ENCODE data around the gene MRPS25. TPM values are rescaled to one million over a fixed set of nuclear protein-coding genes. Genes with fewer than 3 reads are reported as not detected.

The MRPS25 gene
- total RNA-seq, 1 experiment from 2014 or later: 17.9 TPM

DNA sequence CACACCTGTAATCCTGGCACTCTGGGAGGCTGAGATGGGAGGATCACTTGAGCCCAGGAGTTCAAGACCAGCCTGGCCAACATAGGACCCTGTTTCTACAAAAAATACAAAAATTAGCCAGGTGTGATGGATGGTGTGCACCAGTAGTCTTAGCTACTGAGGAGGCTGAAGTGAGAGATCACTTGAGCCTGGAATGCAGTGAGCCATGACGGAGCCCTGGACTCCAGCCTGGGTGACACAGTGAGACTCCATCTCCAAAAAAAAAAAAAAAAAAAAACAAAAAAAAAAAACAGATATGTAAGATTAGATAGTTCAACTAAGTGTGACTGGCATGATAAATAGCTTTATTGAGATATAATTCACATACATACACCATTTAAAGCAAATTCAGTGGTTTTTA is 24.1 kb upstream of the MRPS25 start:
- DNase-seq (ENCODE audit: low read depth): no peak
- in situ Hi-C loops (cut with HindIII; ENCODE audit: low pct_unique_long_range_greater_than_20kb, low sequenced_read_pairs): no loop called here

DNA sequence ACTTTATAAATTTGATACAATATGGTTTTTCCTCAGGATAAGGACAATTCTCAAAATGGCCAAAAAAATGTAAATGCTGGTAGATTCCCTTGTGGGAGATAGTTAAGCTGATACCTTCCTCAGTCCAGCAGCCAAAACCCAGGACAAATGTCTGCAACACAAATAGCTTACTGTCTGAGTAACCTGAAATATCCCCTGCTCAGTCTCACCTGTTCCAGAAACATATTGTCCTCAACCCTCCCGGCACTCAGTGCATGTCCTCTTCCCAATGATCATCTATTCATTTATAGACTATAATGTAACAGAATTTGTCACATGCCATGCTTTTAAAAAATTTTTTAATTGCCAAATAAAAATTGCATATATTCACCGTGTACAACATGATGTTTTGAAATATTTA is 21.6 kb upstream of the MRPS25 start:
- DNase-seq (ENCODE audit: low read depth): no peak
- in situ Hi-C loops (cut with HindIII; ENCODE audit: low pct_unique_long_range_greater_than_20kb, low sequenced_read_pairs): no loop called here

DNA sequence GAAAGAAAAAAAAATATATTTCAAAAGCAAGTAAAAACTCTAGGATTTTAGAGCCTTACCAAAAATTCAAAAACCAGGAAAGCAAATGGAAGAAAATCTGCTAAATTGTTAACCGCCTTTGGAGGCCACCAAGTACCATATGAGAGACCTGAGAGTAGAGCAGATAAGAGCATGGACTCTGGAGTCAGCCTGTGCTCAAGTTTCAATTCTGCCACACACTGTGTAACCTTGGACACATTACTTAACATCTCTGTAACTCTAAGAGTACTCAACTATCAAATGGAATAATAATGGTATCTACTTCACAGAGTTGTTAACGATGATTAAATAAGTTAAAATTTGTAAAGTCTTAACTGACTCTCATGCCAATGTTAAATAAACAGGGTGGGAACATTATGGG is 21.1 kb upstream of the MRPS25 start:
- in situ Hi-C loops (cut with HindIII; ENCODE audit: low pct_unique_long_range_greater_than_20kb, low sequenced_read_pairs): no loop called here
- DNase-seq (ENCODE audit: low read depth): no peak

DNA sequence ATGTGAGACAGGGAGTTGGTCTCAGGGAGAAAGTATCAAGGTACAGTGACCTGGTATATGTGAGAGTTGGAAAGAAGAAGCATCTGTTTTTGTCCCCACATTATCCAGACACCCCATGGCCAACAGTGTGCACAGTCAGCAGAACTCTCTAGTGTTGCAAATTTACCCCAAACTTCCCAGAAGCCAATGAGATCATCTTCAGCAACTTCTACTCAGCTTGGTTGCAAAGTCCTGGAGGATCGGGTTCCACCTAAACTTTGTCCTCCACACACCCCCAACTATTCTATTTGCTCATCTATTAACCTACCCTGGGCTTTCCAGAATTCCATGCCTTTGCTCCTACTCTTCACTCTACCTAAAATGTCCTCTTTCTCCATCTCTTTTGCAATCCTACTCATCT is 18.1 kb upstream of the MRPS25 start:
- DNase-seq (ENCODE audit: low read depth): no peak
- in situ Hi-C loops (cut with HindIII; ENCODE audit: low pct_unique_long_range_greater_than_20kb, low sequenced_read_pairs): no loop called here

DNA sequence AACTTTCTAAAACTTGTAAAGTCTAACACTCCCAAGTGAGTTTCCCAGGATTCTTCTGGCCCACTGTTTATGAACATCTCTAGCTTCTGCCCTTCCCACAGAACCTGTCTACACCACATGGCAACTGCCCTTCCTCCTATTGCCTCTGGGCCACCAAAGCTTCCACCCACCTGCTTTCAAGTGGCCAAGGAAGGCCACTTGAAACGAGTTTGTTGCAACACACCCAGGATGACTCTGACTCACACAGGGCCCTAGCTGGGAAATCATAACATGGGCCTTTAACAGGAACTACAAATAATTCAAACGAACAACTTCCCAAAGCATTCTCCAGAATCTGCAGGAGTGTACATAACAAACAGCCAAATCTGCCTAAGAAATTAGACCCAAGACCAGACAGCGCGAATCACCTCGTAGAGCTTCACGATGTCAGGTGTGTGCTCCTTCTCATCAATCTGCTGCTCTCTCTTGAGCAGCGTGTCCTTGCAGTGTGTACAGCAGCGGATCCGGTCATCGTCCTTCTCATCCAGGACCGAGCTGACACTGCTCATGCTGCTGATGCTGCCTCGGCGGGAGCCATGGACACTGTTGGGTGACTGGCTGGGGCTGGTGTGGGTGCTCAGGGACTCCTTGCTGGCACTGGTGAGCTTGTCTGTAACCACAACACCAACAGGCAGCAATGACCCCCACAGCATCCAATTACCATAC is 17.0 kb upstream of the MRPS25 start:
- in situ Hi-C loops (cut with HindIII; ENCODE audit: low pct_unique_long_range_greater_than_20kb, low sequenced_read_pairs): no loop called here
- DNase-seq (ENCODE audit: low read depth): no peak

DNA sequence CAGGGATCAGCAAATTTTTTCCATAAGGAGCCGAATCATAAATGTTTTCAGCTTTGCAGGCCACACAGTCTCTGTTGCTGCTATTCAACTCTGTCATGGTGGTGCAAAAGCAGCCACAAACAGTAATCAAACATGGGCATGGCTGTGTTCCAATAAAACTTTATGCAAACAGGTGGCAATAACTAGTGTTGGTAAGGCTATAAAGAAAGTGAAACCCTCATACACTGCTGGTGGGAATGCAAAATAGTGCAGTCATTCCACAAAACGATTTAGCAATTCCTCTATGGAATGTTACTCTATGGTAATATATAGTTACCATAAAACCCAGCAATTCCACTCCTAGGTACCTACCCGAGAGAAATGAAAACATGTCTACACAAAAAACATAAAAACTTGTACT is 14.0 kb upstream of the MRPS25 start:
- no peak for DNase-seq (ENCODE audit: low read depth)
- in situ Hi-C loops (cut with HindIII; ENCODE audit: low pct_unique_long_range_greater_than_20kb, low sequenced_read_pairs): no loop called here

DNA sequence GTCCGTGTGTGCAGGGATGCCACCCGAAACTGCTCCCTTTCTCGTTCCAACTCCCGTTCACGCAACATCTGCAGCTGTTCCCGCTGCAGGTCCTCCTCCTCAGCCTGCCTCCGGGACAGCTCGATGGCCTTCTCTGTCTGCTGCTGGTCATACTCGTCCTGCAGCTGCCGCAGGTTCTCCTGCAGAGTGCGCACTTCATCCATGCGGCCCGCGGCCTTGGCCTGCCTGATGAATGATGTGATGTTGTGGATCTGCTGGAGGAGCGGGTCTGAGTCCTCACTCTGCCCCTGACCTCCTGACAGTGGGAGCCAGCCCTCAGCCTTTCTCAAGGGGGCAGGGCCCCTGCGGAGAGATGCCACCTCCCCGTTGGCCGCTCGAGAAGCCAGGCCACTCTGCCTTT is 9.4 kb upstream of the MRPS25 start:
- in situ Hi-C loops (cut with HindIII; ENCODE audit: low pct_unique_long_range_greater_than_20kb, low sequenced_read_pairs): no loop called here
- DNase-seq (ENCODE audit: low read depth): no peak

DNA sequence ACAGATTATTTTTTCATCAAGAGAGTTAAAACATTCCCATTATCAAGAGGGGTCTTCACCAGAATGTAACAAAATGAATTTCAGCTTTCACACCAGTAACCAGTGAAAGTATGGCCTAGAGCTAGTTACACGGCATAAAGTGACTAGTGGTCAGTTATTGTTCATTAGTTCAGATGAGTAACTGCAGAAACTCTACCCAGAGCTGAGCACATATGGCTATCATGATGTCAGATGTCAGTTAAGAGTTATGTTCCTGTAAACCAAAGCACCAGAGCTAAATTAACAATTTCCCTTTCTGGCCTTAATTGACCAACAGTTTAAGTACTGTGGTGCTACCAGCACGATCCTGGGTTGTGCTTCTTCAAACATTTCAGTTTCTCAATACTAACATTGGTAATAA is 6.6 kb upstream of the MRPS25 start:
- in situ Hi-C loops (cut with HindIII; ENCODE audit: low pct_unique_long_range_greater_than_20kb, low sequenced_read_pairs): no loop called here
- no peak for DNase-seq (ENCODE audit: low read depth)

DNA sequence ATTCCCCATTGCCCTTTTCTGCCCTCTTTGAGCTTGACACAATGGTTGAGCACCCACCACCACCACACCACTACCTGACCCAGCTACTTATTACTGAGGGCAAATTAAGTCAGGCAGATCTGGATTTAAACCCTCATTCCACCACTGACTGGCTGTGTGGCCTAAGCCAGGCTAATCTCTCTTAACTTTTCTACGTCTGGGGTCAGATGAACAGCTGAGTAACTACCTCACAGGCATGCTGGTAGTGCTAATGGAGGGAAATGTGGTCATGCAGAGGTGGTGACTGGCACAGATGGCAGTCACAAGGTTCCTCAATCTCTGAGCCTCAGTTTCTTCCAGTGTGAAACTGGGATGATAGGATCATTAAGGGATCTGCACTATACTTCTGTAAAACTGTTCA is 4.3 kb upstream of the MRPS25 start:
- in situ Hi-C loops (cut with HindIII; ENCODE audit: low pct_unique_long_range_greater_than_20kb, low sequenced_read_pairs): no loop called here
- DNase-seq (ENCODE audit: low read depth): no peak

DNA sequence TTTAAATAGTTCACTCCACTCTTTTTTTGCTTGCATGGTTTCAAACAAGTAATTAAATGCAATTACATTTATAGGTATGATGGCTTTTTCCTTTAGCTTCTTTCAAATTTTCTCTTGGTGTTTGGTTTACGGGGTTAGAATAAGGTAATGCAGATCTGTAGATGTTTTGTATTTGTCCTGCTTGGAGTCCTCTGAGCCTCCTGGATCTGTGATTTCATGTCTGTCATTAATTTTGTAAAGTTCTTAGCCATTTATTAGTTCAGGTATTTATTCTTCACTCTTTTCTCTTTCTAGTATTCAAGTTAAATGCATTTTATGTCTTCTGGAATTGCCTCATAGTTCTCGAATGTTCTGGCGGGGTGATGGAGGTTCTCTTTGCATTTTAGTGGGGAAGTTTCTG is 1.4 kb upstream of the MRPS25 start:
- in situ Hi-C loops (cut with HindIII; ENCODE audit: low pct_unique_long_range_greater_than_20kb, low sequenced_read_pairs): no loop called here
- DNase-seq (ENCODE audit: low read depth): no peak

DNA sequence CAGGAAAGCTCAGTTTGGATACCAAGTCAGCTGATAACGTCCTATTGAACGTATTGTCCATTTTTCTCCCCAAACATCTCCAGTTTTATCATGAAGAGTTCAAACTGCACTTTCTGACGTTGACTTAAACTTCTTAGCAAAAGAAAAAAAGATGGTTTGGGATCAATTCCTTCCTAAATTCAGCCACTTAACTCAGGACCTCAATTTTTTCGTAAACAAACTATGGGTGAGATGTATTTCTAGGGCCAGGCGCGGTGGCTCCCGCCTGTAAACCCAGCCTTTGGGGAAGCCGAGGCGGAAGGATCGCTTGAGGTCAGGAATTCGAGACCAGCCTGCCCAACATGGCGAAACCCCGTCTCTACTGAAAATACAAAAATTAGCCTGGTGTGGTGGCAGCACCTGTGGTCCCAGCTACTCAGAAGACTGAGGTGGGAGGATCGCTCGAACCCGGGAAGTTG is 464 bp upstream of the MRPS25 start:
- no peak for DNase-seq (ENCODE audit: low read depth)
- in situ Hi-C loops (cut with HindIII; ENCODE audit: low pct_unique_long_range_greater_than_20kb, low sequenced_read_pairs): no loop called here

DNA sequence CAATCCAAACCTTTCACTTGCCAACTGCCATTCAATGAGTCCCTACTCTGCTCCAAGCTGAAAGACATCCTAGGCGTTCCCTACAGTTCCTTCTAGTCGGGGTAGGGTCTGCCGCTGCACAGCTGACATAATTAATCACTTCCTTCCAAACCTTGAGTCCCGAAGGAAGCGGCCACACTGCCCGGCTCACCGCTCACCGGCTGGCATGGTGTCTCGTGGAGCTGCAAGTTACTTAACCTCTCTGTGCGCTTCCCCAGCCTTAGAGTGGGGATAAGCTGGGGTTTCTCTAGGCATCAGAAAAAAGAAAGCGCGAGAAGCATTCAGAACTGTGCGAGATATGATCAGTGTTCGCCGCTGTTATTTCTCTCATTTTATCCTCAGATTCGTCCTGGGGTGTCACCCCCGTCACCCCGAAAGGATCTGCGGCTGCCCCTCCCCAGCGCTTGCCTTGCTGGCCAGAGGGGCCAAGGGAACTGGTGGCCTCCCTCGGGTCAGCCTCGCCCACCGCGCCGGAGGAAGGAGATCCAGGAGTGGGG is 748 bp downstream of the MRPS25 start:
- no peak for DNase-seq (ENCODE audit: low read depth)

DNA sequence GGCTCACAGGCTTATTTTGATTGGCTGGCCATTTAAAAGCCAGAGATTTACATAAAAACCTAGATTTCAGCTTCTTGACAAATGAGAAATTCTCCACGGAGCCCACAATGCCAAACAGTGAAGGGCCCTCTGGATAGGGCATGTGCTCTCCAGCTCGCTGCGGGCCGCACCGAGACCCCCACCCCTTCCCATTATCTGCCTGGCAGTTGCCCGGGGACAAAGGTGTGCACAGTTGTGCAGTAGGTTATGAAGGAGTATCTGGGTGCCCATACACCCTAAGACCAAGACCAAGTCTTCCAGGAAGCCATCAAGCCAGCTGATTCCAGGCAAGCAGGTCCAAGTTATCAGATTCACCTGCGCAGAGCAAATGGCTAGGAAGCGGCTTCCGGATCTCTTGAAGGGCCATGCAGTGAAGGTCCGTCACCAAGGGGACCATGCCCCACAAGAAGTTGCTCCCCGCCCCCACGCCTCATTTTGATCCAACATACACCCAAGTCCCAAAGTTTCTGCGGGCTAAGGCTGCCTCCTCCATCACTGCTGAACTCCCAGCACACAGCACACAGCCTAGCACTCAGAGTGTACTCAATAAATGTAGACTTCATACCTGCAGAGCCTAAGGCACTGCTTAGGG is 1.3 kb downstream of the MRPS25 start:
- no peak for DNase-seq (ENCODE audit: low read depth)
- in situ Hi-C loops (cut with HindIII; ENCODE audit: low pct_unique_long_range_greater_than_20kb, low sequenced_read_pairs): no loop called here

More for the DNA sequence above, 748 bp downstream of the MRPS25 start:
- in situ Hi-C loops (cut with HindIII; ENCODE audit: low pct_unique_long_range_greater_than_20kb, low sequenced_read_pairs): no loop called here

DNA sequence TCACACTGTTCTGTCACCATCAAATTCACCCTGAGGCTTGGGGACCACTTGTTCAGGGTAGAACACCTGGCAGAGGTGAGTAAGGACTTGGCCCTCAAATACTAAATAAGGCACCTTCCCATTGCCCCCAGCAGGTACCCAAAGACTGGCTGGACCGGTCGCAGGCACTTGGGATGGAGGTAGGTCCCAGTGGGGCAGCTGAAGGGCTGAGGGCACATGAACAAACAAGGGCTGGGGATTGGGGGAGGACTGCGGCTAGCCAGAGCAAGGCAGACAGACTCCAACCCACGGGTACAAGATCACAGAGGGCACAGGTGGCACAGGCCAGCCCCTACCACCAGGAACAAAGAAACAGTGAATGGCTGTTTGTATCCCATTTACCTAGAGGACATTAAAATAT is 1.9 kb downstream of the MRPS25 start:
- in situ Hi-C loops (cut with HindIII; ENCODE audit: low pct_unique_long_range_greater_than_20kb, low sequenced_read_pairs): no loop called here
- DNase-seq (ENCODE audit: low read depth): no peak

DNA sequence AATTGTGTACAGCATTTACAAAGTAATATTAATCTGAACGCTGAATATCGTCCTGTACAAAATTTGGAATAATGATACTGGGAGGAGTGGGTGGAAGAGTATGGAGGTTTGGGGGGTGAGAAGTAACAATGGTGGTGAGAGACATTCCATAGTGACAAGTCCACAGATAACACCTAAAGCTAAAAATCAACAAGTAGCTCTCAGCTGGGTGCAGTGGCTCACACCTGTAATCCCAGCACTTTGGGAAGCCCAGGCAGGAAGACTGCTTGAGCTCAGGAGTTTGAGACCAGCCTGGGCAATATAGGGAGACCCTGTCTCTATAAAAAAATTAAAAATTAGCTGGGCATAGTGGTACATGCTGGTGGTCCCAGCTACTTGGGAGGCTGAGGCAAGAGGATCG is 5.1 kb downstream of the MRPS25 start:
- in situ Hi-C loops (cut with HindIII; ENCODE audit: low pct_unique_long_range_greater_than_20kb, low sequenced_read_pairs): no loop called here
- no peak for DNase-seq (ENCODE audit: low read depth)

DNA sequence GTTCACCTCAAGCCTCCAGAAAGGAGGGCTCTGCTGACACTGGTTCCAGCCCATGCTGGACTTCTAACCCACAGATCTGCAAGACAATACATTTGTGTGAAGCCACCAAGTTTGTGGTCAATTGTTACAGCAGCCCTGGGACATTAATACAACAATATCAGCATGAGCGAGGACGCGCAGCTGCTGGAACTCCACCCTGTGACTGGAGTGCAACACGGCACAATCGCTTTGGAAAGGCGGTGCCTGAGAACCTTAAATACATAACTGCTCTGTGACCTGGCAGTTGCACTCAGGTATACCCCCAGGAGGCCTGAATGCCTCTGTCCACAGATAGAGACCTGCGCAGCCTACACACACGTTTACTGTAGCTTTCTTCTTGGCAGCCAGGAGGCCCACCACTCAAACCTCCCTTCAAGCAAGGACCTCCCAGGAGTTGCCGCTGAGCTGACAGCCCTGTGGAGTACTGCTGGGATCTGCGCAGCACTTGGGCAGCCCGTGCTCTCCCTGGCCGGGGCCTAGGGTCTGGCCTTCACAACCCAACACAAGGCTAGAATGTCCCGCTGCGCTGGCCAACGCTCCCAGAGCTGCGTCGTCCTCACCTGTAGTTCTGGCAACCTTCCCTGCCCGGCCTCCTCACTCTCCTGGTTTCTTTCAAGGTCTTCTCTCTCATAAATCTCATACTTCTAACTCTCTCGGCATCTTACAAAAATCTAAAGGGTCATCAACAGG is 8.3 kb downstream of the MRPS25 start:
- in situ Hi-C loops (cut with HindIII; ENCODE audit: low pct_unique_long_range_greater_than_20kb, low sequenced_read_pairs): no loop called here
- DNase-seq (ENCODE audit: low read depth): no peak

DNA sequence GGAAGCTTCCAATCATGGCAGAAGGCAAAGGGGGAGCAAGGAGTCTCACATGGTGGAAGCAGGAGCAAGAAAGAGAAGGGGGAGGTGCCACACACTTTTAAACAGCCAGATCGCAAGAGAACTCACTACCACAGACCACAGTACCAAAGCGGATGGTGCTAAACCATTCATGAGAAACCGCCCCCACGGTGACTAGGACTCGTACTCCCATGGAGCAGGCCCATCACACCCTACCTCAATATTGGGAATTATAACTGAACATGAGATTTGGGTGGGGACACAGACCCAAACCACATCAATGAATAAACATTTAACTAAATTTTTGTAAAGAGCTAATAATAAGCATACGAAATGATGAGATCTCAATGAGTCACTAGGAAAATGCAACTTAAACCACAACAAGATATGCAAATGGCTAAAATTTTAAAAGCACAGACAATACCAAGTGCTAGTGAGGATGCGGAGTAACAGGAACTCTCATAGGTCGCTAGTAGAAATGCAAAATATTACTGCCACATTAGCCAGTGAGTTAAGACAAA is 10.0 kb downstream of the MRPS25 start:
- no peak for DNase-seq (ENCODE audit: low read depth)
- in situ Hi-C loops (cut with HindIII; ENCODE audit: low pct_unique_long_range_greater_than_20kb, low sequenced_read_pairs): no loop called here

DNA sequence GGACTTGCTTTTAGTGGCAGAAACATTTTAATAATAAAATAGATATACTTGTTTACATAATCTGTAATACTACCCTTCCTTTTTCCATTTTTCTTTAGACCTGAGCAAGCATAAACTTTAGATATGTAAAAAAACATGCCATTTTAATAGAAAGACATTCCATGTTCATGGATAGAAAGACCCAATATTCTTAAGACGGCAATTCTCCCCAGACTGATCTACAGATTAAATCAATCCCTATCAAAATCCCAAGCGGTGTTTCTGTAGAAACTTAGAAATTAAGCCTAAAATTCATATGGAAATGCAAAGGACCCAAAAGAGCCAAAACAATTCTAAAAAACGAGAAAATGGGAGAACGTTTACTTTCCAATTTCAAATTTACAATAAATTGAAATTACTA is 11.6 kb downstream of the MRPS25 start:
- no peak for DNase-seq (ENCODE audit: low read depth)
- in situ Hi-C loops (cut with HindIII; ENCODE audit: low pct_unique_long_range_greater_than_20kb, low sequenced_read_pairs): no loop called here
